HepG2 (cell line): ENCODE results near the gene TFRC. TPM values are rescaled to one million over a fixed set of nuclear protein-coding genes. Genes with fewer than 3 reads are reported as not detected.
"Not testable (repeated sequence)": the region's sequence is repeated elsewhere in the genome, so short reads cannot be mapped to it uniquely, and the experiment has no call there.

Experiments
- ATAC-seq: fragments of 200-7000 bp; cut with Tn5 transposase; 3 replicates; pipeline ENCODE4 v1.9.1; 2020; ENCODE audit warnings: mild to moderate bottlenecking, moderate library complexity
- BruUV-seq: library from RNA; stranded (reverse); fragments of 400-500 nt; replicated peaks from 2 replicates; lab custom pipeline; 2021; lab: Mats Ljungman, UMichigan
- CTCF ChIA-PET: fragments of 300-600 bp; formaldehyde crosslinking; extraction: SDS; loops from one replicate; lab custom pipeline; 2021; ENCODE audit warnings: low total read pairs, inconsistent platforms, low intra/inter-chr PET ratio; lab: Yijun Ruan, JAX
- POLR2A ChIA-PET: fragments of 350-600 bp; sonication (Branson Sonifier 250); formaldehyde crosslinking; loops from one replicate; lab custom pipeline; 2020; ENCODE audit warnings: antibody characterized with exemption, inconsistent platforms; lab: Yijun Ruan, JAX
- DNase-seq: peaks from one replicate; pipeline ENCODE4 v3.0.0-alpha.2; 2015; ENCODE audit warnings: low spot score
- FAIRE-seq: peaks from 3 replicates; lab custom pipeline; 2011; peaks lifted over from hg19 to GRCh38; lab: Jason Lieb, UNC
- H2AFZ ChIP-seq: one replicate; pipeline ENCODE4 v1.6.1; 2011; ENCODE audit warnings: low read length, inconsistent platforms
- H3K27ac ChIP-seq: fragments of 300-600 bp; 3 replicates; pipeline ENCODE4 v1.8.0; 2011; ENCODE audit warnings: mixed run types, mild to moderate bottlenecking, mixed read lengths, low read length, inconsistent platforms; ENCODE audit not compliant: insufficient read depth; ENCODE audit errors: extremely low read length
- H3K27me3 ChIP-seq, 2 experiments: fragments of 200-600 bp in 1 of 2; 2 replicates in 1 of 2; 3 replicates in 1 of 2; pipeline versions ENCODE4 v1.6.0 to v1.8.0; 2011; ENCODE audit warnings: low read length in 2 of 2, mild to moderate bottlenecking in 2 of 2, moderate library complexity in 2 of 2, inconsistent platforms in 1 of 2; ENCODE audit not compliant: insufficient read depth in 2 of 2, control insufficient read depth in 1 of 2
- H3K36me3 ChIP-seq, 2 experiments: fragments of 200-600 bp in 1 of 2; replicated peaks in 1 of 2; 2 replicates in 1 of 2; 3 replicates in 1 of 2; pipeline versions ENCODE4 v1.5.1 to v1.8.0; 2011; ENCODE audit warnings: low read length in 2 of 2, inconsistent platforms in 1 of 2; ENCODE audit not compliant: insufficient read depth in 2 of 2, control insufficient read depth in 1 of 2
- H3K4me1 ChIP-seq: 2 replicates; pipeline ENCODE4 v1.5.1; 2012; ENCODE audit warnings: low read length, inconsistent platforms; ENCODE audit not compliant: insufficient read depth
- H3K4me2 ChIP-seq: 2 replicates; pipeline ENCODE4 v1.6.0; 2011; ENCODE audit warnings: low read depth, low read length, inconsistent platforms
- H3K4me3 ChIP-seq, 3 experiments: fragments of 200-600 bp in 1 of 3; sonication (generic), shearing (Covaris generic) in 1 of 3; replicated peaks in 1 of 3; 2 replicates each; pipeline ENCODE4 v1.5.1; 2011 to 2016; ENCODE audit warnings: low read length in 3 of 3, inconsistent platforms in 2 of 3, low read depth in 2 of 3, mild to moderate bottlenecking in 2 of 3, control low read depth in 1 of 3, mixed read lengths in 1 of 3; ENCODE audit not compliant: insufficient read depth in 1 of 3
- H3K79me2 ChIP-seq: one replicate; pipeline ENCODE4 v1.6.1; 2011; ENCODE audit warnings: low read length, inconsistent platforms; ENCODE audit not compliant: insufficient read depth
- H3K9ac ChIP-seq: 2 replicates; pipeline ENCODE4 v1.6.0; 2011; ENCODE audit warnings: mild to moderate bottlenecking, low read depth, low read length, inconsistent platforms; ENCODE audit not compliant: insufficient read depth
- H3K9me3 ChIP-seq: 2 replicates; pipeline ENCODE4 v1.5.1; 2012; ENCODE audit warnings: mild to moderate bottlenecking, low read length
- H4K20me1 ChIP-seq: 2 replicates; pipeline ENCODE4 v1.6.0; 2011; ENCODE audit warnings: inconsistent platforms, mild to moderate bottlenecking, low read length, moderate library complexity; ENCODE audit not compliant: insufficient read depth
- BHLHE40 ChIP-seq: IDR thresholded peaks from 2 replicates; pipeline ENCODE4 v1.6.1; 2011; ENCODE audit warnings: low read length, improper control_type of control experiment
- ZNF792 ChIP-seq: IDR thresholded peaks from 2 replicates; pipeline ENCODE4 v1.6.1; 2016
- WGBS: methylation state at CpG from one replicate; pipeline ENCODE4 v1.1.6; 2017; ENCODE audit warnings: low lambda C conversion rate; 5-methylcytosine and 5-hydroxymethylcytosine counted together
- in situ Hi-C: cut with HindIII; loops from 2 replicates; pipeline ENCODE4 v1.10.0; 2017; ENCODE audit warnings: low pct_unique_long_range_greater_than_20kb; ENCODE audit not compliant: extremely low pct_ligation_motif_present
- intact Hi-C: fragments of 100-400 bp; cut with micrococcal nuclease; formaldehyde crosslinking; loops from one replicate; pipeline ENCODE4 v1.10.0; 2022; ENCODE audit not compliant: unreplicated experiment
- polyA plus RNA-seq, 8 experiments: library from polyadenylated mRNA; depleted of rRNA in 3 of 8; stranded (reverse) in 7 of 8; unstranded in 1 of 8; fragments of >200 nt; fragmentation: Illumina TruSeq in 4 of 8; extraction: Trizol in 4 of 8; gene quantifications; 2 replicates each; pipeline versions ENCODE4 v1.2.1 to v1.2.3, GENCODE V29; 2011 to 2016; ENCODE audit warnings: low read depth in 4 of 8, missing spikeins in 1 of 8, mixed read lengths in 1 of 8; ENCODE audit not compliant: insufficient read depth in 1 of 8
- total RNA-seq, 5 experiments: library from RNA; depleted of rRNA; stranded (reverse); fragments of >200 nt; fragmentation: Illumina TruSeq; extraction: Trizol; gene quantifications; 2 replicates each; pipeline ENCODE4 v1.2.3, GENCODE V29; 2016; ENCODE audit warnings: low read depth in 1 of 5
- TF ChIP-seq, protein P1 (sequence below): fragments of 450-650 bp; IDR thresholded peaks from 2 replicates; pipeline ENCODE4 v1.6.1; 2016

Gene TFRC
- total and polyA plus RNA-seq, 2 of the 13 experiments (the other 11 are each of a cell fraction or from before 2014, with no cell fraction given), result 188 to 274 TPM

DNA sequence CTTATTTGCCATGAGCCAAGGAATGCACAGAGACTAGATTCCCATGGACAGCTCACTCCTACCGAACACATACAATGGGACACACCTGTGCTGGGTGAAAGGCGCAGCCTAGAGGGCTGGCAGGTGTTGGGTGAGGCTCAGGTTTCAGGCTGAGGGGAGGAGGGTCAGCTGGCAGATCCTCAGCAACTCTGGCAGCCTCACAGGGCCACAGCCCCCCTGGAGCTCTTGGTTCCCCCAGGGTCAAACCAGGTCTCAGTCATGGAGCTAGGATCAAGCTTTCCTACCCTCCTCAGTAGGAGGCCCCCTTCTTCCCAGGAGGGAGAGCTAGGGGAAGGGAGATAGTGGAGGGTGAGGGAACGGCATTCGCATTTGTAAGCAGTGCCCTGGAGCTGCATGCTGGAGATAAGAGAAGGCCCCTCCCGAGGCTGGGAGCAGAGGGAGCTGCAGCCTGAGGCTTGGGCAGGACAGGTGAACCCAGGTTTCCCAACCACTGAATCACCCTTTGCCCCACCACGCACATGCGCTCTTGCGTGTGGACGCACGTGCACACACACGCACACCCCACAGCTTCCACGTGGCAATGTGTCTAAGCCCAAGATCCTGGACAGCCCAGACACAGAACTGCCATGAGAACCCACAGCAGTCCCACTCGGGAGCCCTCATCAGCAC is 26.3 kb upstream of the TFRC start:
- H4K20me1 ChIP-seq, result no peaks in the 10 kb centered on the region
- H3K79me2 ChIP-seq, result no peaks in the 10 kb centered on the region
- BruUV-seq, result no TSS peak
- no peak overlapping the region for H3K9ac ChIP-seq
- intact Hi-C loops, result no loop called here
- H3K27me3 ChIP-seq, result no peaks in the 10 kb centered on the region
- no peak for DNase-seq
- no peaks in the 10 kb centered on the region for H3K36me3 ChIP-seq
- CTCF ChIA-PET, result no interaction called here
- no peak overlapping the region for H3K4me2 ChIP-seq
- H3K9me3 ChIP-seq, result 0 out of 2 replicates have a peak, but pooled peaks cover under 1% of the 10 kb centered on the region
- TF ChIP-seq BHLHE40 (0 out of 2 replicates have a peak, but pooled peaks have one; percentile 21), ZNF792 (CRISPR knock-in tag) (no peak)
- TF ChIP-seq, protein P1, sequence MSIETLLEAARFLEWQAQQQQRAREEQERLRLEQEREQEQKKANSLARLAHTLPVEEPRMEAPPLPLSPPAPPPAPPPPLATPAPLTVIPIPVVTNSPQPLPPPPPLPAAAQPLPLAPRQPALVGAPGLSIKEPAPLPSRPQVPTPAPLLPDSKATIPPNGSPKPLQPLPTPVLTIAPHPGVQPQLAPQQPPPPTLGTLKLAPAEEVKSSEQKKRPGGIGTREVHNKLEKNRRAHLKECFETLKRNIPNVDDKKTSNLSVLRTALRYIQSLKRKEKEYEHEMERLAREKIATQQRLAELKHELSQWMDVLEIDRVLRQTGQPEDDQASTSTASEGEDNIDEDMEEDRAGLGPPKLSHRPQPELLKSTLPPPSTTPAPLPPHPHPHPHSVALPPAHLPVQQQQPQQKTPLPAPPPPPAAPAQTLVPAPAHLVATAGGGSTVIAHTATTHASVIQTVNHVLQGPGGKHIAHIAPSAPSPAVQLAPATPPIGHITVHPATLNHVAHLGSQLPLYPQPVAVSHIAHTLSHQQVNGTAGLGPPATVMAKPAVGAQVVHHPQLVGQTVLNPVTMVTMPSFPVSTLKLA, result peak; percentile 92
- H2AFZ ChIP-seq, result no peak overlapping the region
- no peak overlapping the region for H3K4me3 ChIP-seq
- 23% methylated on average over 8 of the region's 13 CpGs for WGBS
- in situ Hi-C loops, result no loop called here
- H3K4me1 ChIP-seq, result peaks cover 5% of the 10 kb centered on the region
- no peak overlapping the region for H3K27ac ChIP-seq
- ATAC-seq, result peak; percentile 65
- no peak for FAIRE-seq
- POLR2A ChIA-PET, result no interaction called here

- H4K20me1 ChIP-seq, FAIRE-seq, DNase-seq, POLR2A ChIA-PET, BruUV-seq, H3K4me1 ChIP-seq, H3K36me3 ChIP-seq, ATAC-seq, CTCF ChIA-PET, in situ Hi-C loops, H3K9me3 ChIP-seq, H3K27me3 ChIP-seq, H3K4me3 ChIP-seq, H3K79me2 ChIP-seq, H3K27ac ChIP-seq, intact Hi-C loops, H3K4me2 ChIP-seq, H3K9ac ChIP-seq, H2AFZ ChIP-seq: not testable (repeated sequence)
- 59% methylated on average over 12 of the region's 12 CpGs for WGBS
Measured at GRCh38 chr3:196104707-196105106, 22.8 kb upstream of the TFRC start.

GRCh38 chr3:196098365-196098980 is 16.6 kb upstream of the TFRC start:
- FAIRE-seq, H2AFZ ChIP-seq, POLR2A ChIA-PET, H3K4me2 ChIP-seq, H4K20me1 ChIP-seq, H3K79me2 ChIP-seq, H3K27me3 ChIP-seq, H3K4me1 ChIP-seq, ATAC-seq, H3K36me3 ChIP-seq, H3K27ac ChIP-seq, BruUV-seq, DNase-seq, in situ Hi-C loops, intact Hi-C loops, H3K4me3 ChIP-seq, H3K9me3 ChIP-seq, CTCF ChIA-PET, H3K9ac ChIP-seq: not testable (repeated sequence)
- 10% methylated on average over 8 of the region's 8 CpGs for WGBS
